GM19452 (cell line): ENCODE measurements around the gene ERICH6B.

Experiments used
- ATAC-seq: cut with Tn5 transposase; IDR thresholded peaks from one replicate; pipeline ENCODE4 v1.9.1; 2021; ENCODE audit not compliant: unreplicated experiment

The ERICH6B gene

GRCh38 chr13:45545686-45546409, 69.7 kb downstream of the ERICH6B start:
- ATAC-seq = no peak

GRCh38 chr13:45544520-45544919, 71.0 kb downstream of the ERICH6B start:
- ATAC-seq = no peak

- ATAC-seq = no peak
These were observed 72.7 kb downstream of the ERICH6B start for GRCh38 chr13:45542878-45543277.

- no peak for ATAC-seq
These were observed 73.1 kb downstream of the ERICH6B start for GRCh38 chr13:45542391-45542790.

GRCh38 chr13:45541806-45542205, 73.7 kb downstream of the ERICH6B start:
- ATAC-seq = no peak

GRCh38 chr13:45540864-45541263, 74.7 kb downstream of the ERICH6B start:
- no peak for ATAC-seq

- no peak for ATAC-seq
These were observed 75.3 kb downstream of the ERICH6B start for GRCh38 chr13:45540195-45540594.

- no peak for ATAC-seq
These were observed 77.2 kb downstream of the ERICH6B start for GRCh38 chr13:45538382-45538781.

GRCh38 chr13:45537516-45537915, 78.0 kb downstream of the ERICH6B start:
- no peak for ATAC-seq

- no peak for ATAC-seq
These were observed 79.3 kb downstream of the ERICH6B start for GRCh38 chr13:45536224-45536623.

- no peak for ATAC-seq
These were observed 80.9 kb downstream of the ERICH6B start for GRCh38 chr13:45534604-45535003.

GRCh38 chr13:45529758-45530157, 85.8 kb downstream of the ERICH6B start:
- no peak for ATAC-seq

- no peak for ATAC-seq
These were observed 87.7 kb downstream of the ERICH6B start for GRCh38 chr13:45527699-45528462.

- no peak for ATAC-seq
These were observed 93.0 kb downstream of the ERICH6B start for GRCh38 chr13:45522571-45522970.

GRCh38 chr13:45521297-45521696, 94.2 kb downstream of the ERICH6B start:
- ATAC-seq = no peak

GRCh38 chr13:45519493-45519892, 96.0 kb downstream of the ERICH6B start:
- no peak for ATAC-seq

GRCh38 chr13:45518525-45519245, 96.9 kb downstream of the ERICH6B start:
- ATAC-seq = no peak

GRCh38 chr13:45516757-45517156, 98.8 kb downstream of the ERICH6B start:
- no peak for ATAC-seq

GRCh38 chr13:45512098-45512496, 103.4 kb downstream of the ERICH6B start:
- ATAC-seq = no peak

- no peak for ATAC-seq
These were observed 104.0 kb downstream of the ERICH6B start for GRCh38 chr13:45511310-45512097.

- ATAC-seq = no peak
These were observed 104.9 kb downstream of the ERICH6B start for GRCh38 chr13:45510672-45511071.
